ENCODE measurements around the gene ANKH.

ANKH gene

GRCh38 chr5:14829396-14829795 lies 42.2 kb downstream of the ANKH start:
- TF ChIP-seq ZFP3 (CRISPR knock-in tag; IDR thresholded peaks at IDR 0.05) = no peak
- no peak for TF ChIP-seq PPARA (CRISPR knock-in tag; IDR thresholded peaks at IDR 0.05; ENCODE audit: borderline replicate concordance)
- TF ChIP-seq CSDC2 (CRISPR knock-in tag; IDR thresholded peaks at IDR 0.05) = no peak
- TF ChIP-seq CREB5 (CRISPR knock-in tag; IDR thresholded peaks at IDR 0.05; ENCODE audit: low read depth) = no peak
- TF ChIP-seq ZNF8 (CRISPR knock-in tag; IDR thresholded peaks at IDR 0.05) = no peak
- TF ChIP-seq PATZ1 (CRISPR knock-in tag; IDR thresholded peaks at IDR 0.05; ENCODE audit: borderline replicate concordance) = no peak
- ATAC-seq = no peak

- ATAC-seq = no peak
- TF ChIP-seq CREB5 (CRISPR knock-in tag; IDR thresholded peaks at IDR 0.05; ENCODE audit: low read depth) (no peak), SNAI2 (CRISPR knock-in tag; IDR thresholded peaks at IDR 0.05) (no peak), OSR1 (CRISPR knock-in tag; IDR thresholded peaks at IDR 0.05) (no peak), ZNF565 (CRISPR knock-in tag; conservative IDR thresholded peaks at IDR 0.05; ENCODE audit: low read depth) (no peak), ISL1 (CRISPR knock-in tag; IDR thresholded peaks at IDR 0.05) (no peak), ZFP30 (CRISPR knock-in tag; IDR thresholded peaks at IDR 0.05) (no peak), GLIS3 (CRISPR knock-in tag; IDR thresholded peaks at IDR 0.05) (no peak), POU6F1 (CRISPR knock-in tag; IDR thresholded peaks at IDR 0.05; ENCODE audit: borderline replicate concordance, low read depth) (no peak), PPARA (CRISPR knock-in tag; IDR thresholded peaks at IDR 0.05; ENCODE audit: borderline replicate concordance) (no peak), RARB (CRISPR knock-in tag; IDR thresholded peaks at IDR 0.05) (no peak), TOX (CRISPR knock-in tag; IDR thresholded peaks at IDR 0.05; ENCODE audit: borderline replicate concordance) (no peak), TSHZ2 (CRISPR knock-in tag; IDR thresholded peaks at IDR 0.05) (no peak), ZNF8 (CRISPR knock-in tag; IDR thresholded peaks at IDR 0.05) (no peak)
Measured at GRCh38 chr5:14826714-14827113, 44.9 kb downstream of the ANKH start.

GRCh38 chr5:14825977-14826376 lies 45.6 kb downstream of the ANKH start:
- TF ChIP-seq PPARA (CRISPR knock-in tag; IDR thresholded peaks at IDR 0.05; ENCODE audit: borderline replicate concordance) (no peak), CSRNP3 (CRISPR knock-in tag; IDR thresholded peaks at IDR 0.05) (no peak), ZNF70 (CRISPR knock-in tag; IDR thresholded peaks at IDR 0.05) (no peak), POU6F1 (CRISPR knock-in tag; IDR thresholded peaks at IDR 0.05; ENCODE audit: borderline replicate concordance, low read depth) (no peak), ISL1 (CRISPR knock-in tag; IDR thresholded peaks at IDR 0.05) (no peak), OSR1 (CRISPR knock-in tag; IDR thresholded peaks at IDR 0.05) (no peak), GLIS3 (CRISPR knock-in tag; IDR thresholded peaks at IDR 0.05) (no peak)
- no peak for ATAC-seq

Data from SK-N-SH treated with all-trans-retinoic acid at 6 μM for 48 hours (cell line).